ENCODE measurements around the gene DNAH1.

DNAH1 gene

DNA sequence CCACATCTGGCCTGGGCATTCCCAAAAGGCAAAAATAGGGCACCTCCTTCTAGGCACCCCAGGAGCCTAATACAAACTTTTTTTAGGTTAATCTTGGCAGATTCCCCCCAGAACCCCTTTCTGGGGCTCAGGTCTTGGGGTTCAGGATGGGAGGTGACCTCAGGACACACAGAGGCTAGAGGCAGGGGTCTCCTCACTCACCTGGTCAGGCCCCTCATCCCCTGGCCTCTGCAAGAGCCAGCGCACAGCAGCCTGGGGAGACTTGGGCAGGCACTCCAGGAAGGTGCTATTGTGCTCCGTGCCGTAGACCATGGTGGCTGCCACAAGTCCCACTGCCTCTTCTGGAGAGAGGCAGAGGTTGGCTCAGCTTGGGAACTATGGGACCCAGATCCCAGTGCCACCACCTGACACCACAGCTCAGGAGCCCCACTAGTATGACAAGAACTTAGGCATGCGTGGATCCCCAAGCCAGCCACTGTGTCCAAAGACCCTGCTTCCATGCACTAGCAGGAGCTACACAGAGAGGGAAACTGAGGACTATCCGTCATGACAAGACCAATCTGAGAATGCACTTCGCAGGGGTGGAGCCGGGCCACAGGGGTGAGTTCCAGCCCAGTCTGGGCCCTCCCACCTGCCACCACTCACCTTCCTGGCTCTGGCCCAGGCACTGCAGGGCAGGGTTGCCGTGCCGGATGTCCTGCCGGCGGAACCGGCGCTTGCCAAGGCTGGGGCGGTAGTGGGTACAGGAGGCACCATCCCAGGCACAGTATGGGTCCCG is 121.4 kb downstream of the DNAH1 start:
- DNase-seq (ENCODE audit: low read depth) = no peak
- TF ChIP-seq, protein P1, sequence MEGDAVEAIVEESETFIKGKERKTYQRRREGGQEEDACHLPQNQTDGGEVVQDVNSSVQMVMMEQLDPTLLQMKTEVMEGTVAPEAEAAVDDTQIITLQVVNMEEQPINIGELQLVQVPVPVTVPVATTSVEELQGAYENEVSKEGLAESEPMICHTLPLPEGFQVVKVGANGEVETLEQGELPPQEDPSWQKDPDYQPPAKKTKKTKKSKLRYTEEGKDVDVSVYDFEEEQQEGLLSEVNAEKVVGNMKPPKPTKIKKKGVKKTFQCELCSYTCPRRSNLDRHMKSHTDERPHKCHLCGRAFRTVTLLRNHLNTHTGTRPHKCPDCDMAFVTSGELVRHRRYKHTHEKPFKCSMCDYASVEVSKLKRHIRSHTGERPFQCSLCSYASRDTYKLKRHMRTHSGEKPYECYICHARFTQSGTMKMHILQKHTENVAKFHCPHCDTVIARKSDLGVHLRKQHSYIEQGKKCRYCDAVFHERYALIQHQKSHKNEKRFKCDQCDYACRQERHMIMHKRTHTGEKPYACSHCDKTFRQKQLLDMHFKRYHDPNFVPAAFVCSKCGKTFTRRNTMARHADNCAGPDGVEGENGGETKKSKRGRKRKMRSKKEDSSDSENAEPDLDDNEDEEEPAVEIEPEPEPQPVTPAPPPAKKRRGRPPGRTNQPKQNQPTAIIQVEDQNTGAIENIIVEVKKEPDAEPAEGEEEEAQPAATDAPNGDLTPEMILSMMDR (IDR thresholded peaks at IDR 0.05; ENCODE audit: low read depth, low read length, missing control alignments) = no peak
- in situ Hi-C loops (cut with HindIII; ENCODE audit: low sequenced_read_pairs) = no loop called here
- H3K4me3 ChIP-seq (ENCODE audit: low read depth, low read length) = no peak overlapping the region

DNA sequence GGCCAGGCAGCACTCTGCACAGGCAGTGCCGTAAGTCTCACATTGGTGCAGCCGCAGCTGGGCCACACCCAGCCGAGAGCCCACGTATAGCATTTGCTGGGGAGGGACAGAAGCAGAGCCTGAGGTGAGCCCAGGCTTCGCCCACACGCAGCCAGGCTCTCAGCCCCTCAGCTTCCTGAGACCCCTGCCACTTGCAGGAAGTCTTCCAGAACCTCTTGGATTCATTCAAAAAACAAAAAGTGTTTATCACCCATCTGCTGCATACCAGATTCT is 121.9 kb downstream of the DNAH1 start:
- no peak for DNase-seq (ENCODE audit: low read depth)
- no peak overlapping the region for H3K4me3 ChIP-seq (ENCODE audit: low read depth, low read length)
- TF ChIP-seq, protein P1 (IDR thresholded peaks at IDR 0.05; ENCODE audit: low read depth, low read length, missing control alignments) = no peak
- in situ Hi-C loops (cut with HindIII; ENCODE audit: low sequenced_read_pairs) = no loop called here

DNA sequence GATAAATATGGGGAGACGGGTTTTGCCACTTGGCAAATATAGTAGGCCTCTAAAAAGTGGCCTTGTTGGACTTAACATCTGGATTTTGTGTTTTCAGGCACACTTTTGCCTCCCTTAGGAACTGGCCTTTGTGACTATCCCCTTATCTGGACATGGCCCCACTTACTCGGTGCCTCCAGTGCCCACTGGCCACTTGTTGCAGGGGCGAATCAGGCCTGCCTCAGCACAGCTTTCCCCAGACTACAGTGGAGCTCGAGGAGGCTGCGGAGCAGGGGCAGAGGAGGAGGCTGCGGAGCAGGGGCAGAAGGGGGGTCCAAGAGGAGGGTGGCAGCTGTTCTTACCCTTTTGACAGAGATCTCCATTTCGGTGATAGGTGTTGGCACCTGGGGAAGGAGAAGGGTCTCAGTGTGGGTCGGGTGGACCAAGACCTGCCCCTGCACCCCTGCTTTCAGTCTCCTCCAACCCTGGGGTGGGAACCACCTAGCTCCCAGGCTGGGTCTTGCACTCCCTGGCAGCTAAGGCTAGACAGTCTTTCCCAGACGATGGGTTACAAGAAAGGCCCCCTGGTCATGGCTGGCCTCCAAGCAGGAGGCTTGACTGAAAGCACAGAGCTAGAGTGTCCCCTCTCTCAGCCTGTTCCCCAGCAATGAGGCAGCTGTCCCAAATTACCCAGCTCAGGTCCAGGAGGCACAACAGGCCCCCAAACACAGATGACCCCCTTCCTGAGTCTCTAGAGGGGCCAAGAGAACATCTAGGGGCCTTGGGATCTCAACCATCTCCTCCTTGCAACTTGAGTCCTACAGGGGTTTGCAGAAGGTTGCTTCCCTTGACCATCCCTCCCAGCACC is 122.7 kb downstream of the DNAH1 start:
- TF ChIP-seq, protein P1 (IDR thresholded peaks at IDR 0.05; ENCODE audit: low read depth, low read length, missing control alignments) = no peak
- in situ Hi-C loops (cut with HindIII; ENCODE audit: low sequenced_read_pairs) = no loop called here
- no peak overlapping the region for H3K4me3 ChIP-seq (ENCODE audit: low read depth, low read length)
- DNase-seq (ENCODE audit: low read depth) = no peak

DNA sequence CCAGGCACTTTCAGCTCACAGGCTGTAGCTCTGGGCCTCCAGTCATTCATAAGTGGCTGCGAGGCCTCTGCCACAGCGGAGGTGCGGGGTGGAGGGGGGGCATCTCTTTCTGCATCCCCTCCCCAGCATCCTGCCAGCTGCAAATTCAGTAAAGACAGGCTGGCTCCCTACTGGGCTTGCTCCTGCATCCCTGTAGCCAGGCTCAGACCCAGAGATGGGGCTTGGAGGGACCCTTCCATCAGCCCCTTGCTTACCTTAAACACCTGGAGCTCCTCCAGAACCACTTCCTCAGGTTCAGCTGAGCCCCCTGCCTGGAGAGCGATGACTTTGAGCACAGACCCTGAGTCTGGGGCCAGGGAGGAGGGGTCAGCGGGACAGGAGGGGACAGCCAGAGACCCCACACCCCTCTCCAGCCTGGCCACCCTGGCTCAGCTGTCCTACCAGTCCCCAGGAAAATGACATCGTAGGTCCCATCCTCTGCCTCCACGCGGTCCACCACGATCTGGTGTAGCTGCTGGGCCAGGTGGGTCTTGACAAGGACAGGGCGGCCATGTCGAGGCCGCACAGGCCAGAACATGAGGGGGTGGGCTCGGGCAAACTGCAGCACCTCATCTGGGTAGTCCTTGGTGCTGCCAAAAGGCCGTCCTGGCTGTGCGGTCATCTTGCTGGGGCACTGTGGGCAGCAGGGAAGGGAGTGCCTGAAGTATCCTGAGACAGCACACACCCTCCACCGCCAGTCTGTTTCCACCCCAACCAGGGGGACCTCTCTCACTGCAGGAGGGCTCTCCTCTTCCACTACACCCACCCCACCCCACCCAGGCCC is 123.5 kb downstream of the DNAH1 start:
- H3K4me3 ChIP-seq (ENCODE audit: low read depth, low read length) = no peak overlapping the region
- TF ChIP-seq, protein P1 (IDR thresholded peaks at IDR 0.05; ENCODE audit: low read depth, low read length, missing control alignments) = no peak
- no peak for DNase-seq (ENCODE audit: low read depth)
- in situ Hi-C loops (cut with HindIII; ENCODE audit: low sequenced_read_pairs) = no loop called here

DNA sequence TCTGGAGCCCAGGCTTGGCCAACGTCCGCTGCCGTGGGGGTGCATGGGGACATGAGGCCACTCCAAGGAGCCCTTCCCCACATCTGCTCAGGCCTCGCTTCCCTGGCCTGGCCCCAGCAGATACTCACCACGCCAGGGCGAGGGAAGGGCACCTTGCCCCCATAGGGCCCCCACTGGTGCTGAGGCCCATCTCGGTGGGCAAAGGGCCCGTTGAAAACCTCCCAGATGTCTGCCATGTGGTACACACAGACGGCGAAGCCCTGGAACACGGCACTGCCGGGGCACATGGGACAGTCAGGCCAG is 124.1 kb downstream of the DNAH1 start:
- DNase-seq (ENCODE audit: low read depth) = no peak
- no peak overlapping the region for H3K4me3 ChIP-seq (ENCODE audit: low read depth, low read length)
- TF ChIP-seq, protein P1 (IDR thresholded peaks at IDR 0.05; ENCODE audit: low read depth, low read length, missing control alignments) = no peak
- in situ Hi-C loops (cut with HindIII; ENCODE audit: low sequenced_read_pairs) = no loop called here

DNA sequence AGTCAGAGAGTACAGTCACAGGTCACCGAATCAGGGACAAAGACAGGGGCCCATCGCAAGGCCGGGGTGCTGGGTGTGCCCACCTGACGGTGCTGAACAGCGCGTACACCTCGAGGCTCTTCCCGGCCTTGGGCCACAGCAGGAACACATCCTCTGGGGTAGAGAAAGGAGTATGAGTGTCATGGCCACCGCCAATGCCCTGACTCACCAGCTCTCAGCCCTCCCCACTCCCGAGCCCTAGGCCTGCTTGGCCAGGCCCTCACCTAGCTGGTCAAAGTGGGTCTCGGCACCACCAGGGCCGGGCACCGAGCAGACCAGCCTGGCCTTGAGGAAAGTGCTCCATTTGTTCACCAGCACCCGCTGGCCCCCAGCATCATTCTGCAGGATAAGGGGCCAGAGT is 124.6 kb downstream of the DNAH1 start:
- H3K4me3 ChIP-seq (ENCODE audit: low read depth, low read length) = no peak overlapping the region
- TF ChIP-seq, protein P1 (IDR thresholded peaks at IDR 0.05; ENCODE audit: low read depth, low read length, missing control alignments) = no peak
- DNase-seq (ENCODE audit: low read depth) = no peak
- in situ Hi-C loops (cut with HindIII; ENCODE audit: low sequenced_read_pairs) = no loop called here

Measured in astrocyte of the cerebellum (primary cell).